ENCODE results near the gene GRID2.
"Not testable (repeated sequence)": the region's sequence is repeated elsewhere in the genome, so short reads cannot be mapped to it uniquely, and the experiment has no call there.

GRID2 gene

DNA sequence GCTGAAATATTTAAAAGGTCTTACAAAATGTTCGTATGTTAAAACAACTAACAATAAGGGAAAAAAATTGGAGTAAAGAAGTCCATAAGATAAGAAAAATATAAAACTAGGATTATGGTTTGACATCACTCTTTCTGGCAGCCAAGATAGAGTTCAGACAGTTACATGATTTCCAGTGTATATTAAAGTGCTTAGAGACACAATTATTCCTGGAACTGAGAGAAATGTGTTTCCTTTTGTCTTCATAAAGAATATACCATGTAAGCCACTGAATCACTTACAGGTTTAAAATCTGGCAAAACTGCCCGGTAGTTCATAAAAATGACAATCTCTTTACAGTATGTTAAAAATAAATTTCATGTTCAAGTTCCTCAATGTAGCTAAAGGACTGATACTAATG is 986.1 kb downstream of the GRID2 start:
- Histone ChIP-seq H3K9ac (ENCODE audit: low read depth, low read length) (no peak overlapping the region), H3K4me3 (ENCODE audit: low read length) (no peak overlapping the region), H3K36me3 (ENCODE audit: insufficient read depth, low read depth, low read length) (no peaks in the 10 kb centered on the region), H3K9me3 (ENCODE audit: insufficient read depth, low read depth, low read length) (no peaks in the 10 kb centered on the region), H3K27me3 (ENCODE audit: insufficient read depth, low read length) (no peaks in the 10 kb centered on the region), H3K27ac (ENCODE audit: low read length) (no peak overlapping the region), H3K4me1 (ENCODE audit: insufficient read depth, low read length) (no peaks in the 10 kb centered on the region)

DNA sequence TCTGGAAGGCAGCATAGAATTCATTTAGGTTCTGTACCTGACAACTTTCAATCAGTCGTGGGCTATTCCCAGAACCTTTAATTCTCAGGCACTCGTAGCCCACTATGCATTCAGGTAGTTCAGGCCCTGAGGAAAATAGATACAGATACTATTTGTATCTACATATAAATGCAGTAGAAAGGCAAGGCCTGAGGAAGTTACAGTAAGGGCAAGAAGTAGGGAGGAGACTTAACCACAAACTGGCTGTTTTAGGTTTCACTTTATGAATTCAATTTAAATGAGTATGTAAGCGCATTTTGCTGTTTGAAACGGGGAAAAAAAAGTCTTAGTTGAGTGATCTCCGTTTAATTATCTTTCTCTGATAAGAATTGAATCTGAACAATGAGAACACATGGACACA is 995.4 kb downstream of the GRID2 start:
- Histone ChIP-seq H3K36me3 (ENCODE audit: insufficient read depth, low read depth, low read length) (no peaks in the 10 kb centered on the region), H3K27ac (ENCODE audit: low read length) (no peak overlapping the region), H3K9me3 (ENCODE audit: insufficient read depth, low read depth, low read length) (no peaks in the 10 kb centered on the region), H3K4me1 (ENCODE audit: insufficient read depth, low read length) (peaks cover 4% of the 10 kb centered on the region), H3K27me3 (ENCODE audit: insufficient read depth, low read length) (no peaks in the 10 kb centered on the region), H3K9ac (ENCODE audit: low read depth, low read length) (no peak overlapping the region), H3K4me3 (ENCODE audit: low read length) (no peak overlapping the region)

DNA sequence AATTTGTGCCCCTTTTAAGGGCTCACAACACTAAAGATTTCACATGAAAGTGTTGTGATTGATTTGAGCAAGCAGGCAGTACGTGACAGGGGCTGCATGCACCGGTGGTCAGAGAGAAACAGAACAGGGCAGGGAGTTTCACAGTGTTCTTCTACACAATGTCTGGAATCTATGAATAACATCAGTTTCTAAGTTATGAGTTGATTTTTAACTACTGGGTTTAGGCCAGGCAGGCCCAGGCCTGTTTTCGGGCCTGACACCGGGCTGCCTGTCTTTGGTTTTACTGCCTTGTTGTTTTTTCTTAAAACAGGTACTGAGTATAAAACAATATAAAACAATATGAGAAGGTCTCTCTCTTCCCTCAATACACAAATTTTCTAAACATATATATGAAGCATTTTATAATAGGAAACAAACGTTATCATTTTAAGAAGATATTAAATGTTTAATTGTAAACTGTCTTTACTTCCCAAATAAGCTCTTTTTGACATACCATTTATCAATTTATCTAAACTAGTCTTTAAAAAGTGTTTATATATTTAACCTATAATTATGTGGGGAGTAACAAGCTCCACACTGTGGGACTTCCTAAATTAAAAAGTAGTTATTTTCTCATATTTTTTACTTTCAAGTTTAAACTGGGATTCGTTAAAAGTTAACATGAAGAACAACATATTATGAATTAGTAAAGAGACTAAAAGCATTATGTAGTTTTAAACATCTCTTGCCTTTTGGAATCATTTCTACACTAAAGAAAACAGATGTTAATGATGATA is 997.2 kb downstream of the GRID2 start:
- not testable (repeated sequence) for H3K9me3 ChIP-seq (ENCODE audit: insufficient read depth, low read depth, low read length); H3K9ac ChIP-seq (ENCODE audit: low read depth, low read length); H3K4me1 ChIP-seq (ENCODE audit: insufficient read depth, low read length); H3K27me3 ChIP-seq (ENCODE audit: insufficient read depth, low read length); H3K4me3 ChIP-seq (ENCODE audit: low read length); H3K36me3 ChIP-seq (ENCODE audit: insufficient read depth, low read depth, low read length); H3K27ac ChIP-seq (ENCODE audit: low read length)

DNA sequence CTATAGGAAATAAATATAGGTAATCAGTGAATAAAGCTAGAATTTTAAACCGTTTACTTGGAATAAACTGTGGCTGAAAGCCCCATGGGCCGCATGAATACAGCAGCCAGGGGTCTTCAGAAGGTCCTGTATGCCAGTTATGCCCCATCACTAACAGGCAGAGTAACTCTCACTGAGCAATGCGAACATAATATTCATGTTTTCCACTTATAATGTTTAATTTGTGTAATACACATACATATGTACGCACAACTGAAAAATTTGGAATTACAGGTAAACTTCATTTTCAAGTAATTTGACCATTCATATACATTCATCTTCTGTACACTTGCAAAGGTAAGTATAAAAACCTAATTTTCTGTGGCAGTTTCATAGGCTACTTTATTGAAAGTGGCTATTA is 998.5 kb downstream of the GRID2 start:
- Histone ChIP-seq H3K9me3 (ENCODE audit: insufficient read depth, low read depth, low read length) (no peaks in the 10 kb centered on the region), H3K36me3 (ENCODE audit: insufficient read depth, low read depth, low read length) (no peaks in the 10 kb centered on the region), H3K4me3 (ENCODE audit: low read length) (no peak overlapping the region), H3K9ac (ENCODE audit: low read depth, low read length) (no peak overlapping the region), H3K27ac (ENCODE audit: low read length) (no peak overlapping the region), H3K27me3 (ENCODE audit: insufficient read depth, low read length) (no peaks in the 10 kb centered on the region), H3K4me1 (ENCODE audit: insufficient read depth, low read length) (peaks cover 4% of the 10 kb centered on the region)

DNA sequence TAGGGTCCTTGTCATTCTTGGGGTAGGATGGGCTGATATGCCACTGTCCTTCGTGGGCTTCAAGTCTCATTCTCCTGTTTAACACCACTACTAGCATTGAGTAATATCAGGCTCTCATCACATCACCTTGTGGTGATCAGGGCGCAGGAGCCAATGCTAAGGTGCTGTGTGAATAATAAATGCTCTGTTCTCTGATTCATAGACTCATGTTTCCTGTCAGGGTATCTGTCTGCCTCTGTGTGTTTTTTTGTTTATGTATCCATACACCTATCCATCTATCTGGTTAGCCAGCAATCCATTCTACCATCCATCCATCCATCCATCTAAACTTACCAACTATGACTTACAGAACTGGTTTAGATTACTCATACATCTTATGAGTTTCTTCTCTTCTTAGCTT is 999.7 kb downstream of the GRID2 start:
- Histone ChIP-seq H3K27ac (ENCODE audit: low read length) (no peak overlapping the region), H3K9ac (ENCODE audit: low read depth, low read length) (no peak overlapping the region), H3K27me3 (ENCODE audit: insufficient read depth, low read length) (no peaks in the 10 kb centered on the region), H3K36me3 (ENCODE audit: insufficient read depth, low read depth, low read length) (no peaks in the 10 kb centered on the region), H3K4me3 (ENCODE audit: low read length) (no peak overlapping the region), H3K4me1 (ENCODE audit: insufficient read depth, low read length) (peaks cover 4% of the 10 kb centered on the region), H3K9me3 (ENCODE audit: insufficient read depth, low read depth, low read length) (no peaks in the 10 kb centered on the region)

DNA sequence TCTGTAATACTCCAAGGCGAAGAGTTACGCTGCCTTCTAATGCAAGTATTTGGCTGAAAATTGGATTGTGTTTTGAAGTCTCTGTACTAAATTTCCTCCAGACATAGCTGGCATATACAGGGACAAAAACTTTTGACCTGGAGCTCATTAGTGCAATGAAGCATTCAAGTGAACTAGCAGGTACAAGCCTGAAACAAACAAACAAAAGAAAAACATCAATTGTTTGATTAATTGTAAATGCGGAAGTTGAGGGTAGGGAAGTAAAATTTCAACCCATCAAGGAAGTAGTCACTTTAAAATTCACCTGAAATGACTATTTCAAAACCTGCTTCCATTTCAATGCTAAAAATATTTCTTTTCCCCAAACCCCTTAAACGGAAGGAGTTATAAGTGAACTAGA is 1008.5 kb downstream of the GRID2 start:
- H3K4me3 ChIP-seq (ENCODE audit: low read length) = no peak overlapping the region
- H3K27me3 ChIP-seq (ENCODE audit: insufficient read depth, low read length) = no peaks in the 10 kb centered on the region
- no peaks in the 10 kb centered on the region for H3K9me3 ChIP-seq (ENCODE audit: insufficient read depth, low read depth, low read length)
- H3K4me1 ChIP-seq (ENCODE audit: insufficient read depth, low read length) = no peaks in the 10 kb centered on the region; the same call in 1 of the 2 replicates
- no peak overlapping the region for H3K9ac ChIP-seq (ENCODE audit: low read depth, low read length)
- H3K27ac ChIP-seq (ENCODE audit: low read length) = no peak overlapping the region
- H3K36me3 ChIP-seq (ENCODE audit: insufficient read depth, low read depth, low read length) = no peaks in the 10 kb centered on the region

DNA sequence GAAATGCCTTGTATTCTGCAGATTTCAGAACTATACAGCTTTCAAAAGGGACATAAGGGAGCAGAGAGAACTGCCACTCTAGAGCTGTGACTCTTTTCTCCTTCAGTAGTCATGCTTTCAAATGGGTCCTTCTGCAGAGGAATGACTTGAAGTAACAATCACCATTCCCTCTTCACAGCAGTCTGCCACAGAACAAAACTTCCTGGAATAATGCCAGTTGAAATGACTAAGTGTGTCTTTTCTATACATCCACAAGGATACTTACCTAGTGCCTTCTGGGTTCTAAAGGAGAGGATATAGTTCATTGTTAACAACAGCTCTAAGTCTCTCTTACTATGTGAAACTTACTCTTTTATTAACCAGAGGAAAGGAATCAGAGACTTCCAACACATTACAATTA is 1009.4 kb downstream of the GRID2 start:
- no peaks in the 10 kb centered on the region for H3K36me3 ChIP-seq (ENCODE audit: insufficient read depth, low read depth, low read length)
- H3K4me1 ChIP-seq (ENCODE audit: insufficient read depth, low read length) = no peaks in the 10 kb centered on the region; the same call in 1 of the 2 replicates
- H3K27me3 ChIP-seq (ENCODE audit: insufficient read depth, low read length) = no peaks in the 10 kb centered on the region
- no peak overlapping the region for H3K27ac ChIP-seq (ENCODE audit: low read length)
- no peaks in the 10 kb centered on the region for H3K9me3 ChIP-seq (ENCODE audit: insufficient read depth, low read depth, low read length)
- no peak overlapping the region for H3K4me3 ChIP-seq (ENCODE audit: low read length)
- H3K9ac ChIP-seq (ENCODE audit: low read depth, low read length) = no peak overlapping the region

DNA sequence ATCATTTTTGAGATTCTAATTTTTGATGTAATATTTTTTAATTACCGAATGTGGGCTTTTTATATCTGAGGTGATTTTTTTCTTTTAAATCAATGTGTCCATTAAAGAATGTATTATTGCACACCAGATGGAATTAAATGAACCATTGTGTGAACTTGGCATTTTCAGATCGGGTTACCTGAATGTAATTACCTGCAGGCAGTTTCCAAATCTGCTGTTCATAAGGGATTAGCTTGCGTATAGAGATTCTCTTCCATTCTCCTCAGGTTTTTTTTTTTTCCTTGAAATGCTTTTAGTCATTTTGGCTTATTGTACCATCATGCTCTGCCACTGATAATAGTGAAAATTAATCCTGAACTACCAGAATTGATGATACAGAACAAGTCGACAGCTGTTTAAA is 1013.3 kb downstream of the GRID2 start:
- Histone ChIP-seq H3K36me3 (ENCODE audit: insufficient read depth, low read depth, low read length) (no peaks in the 10 kb centered on the region), H3K4me3 (ENCODE audit: low read length) (no peak overlapping the region), H3K27me3 (ENCODE audit: insufficient read depth, low read length) (no peaks in the 10 kb centered on the region), H3K4me1 (ENCODE audit: insufficient read depth, low read length) (no peaks in the 10 kb centered on the region; the same call in 1 of the 2 replicates), H3K27ac (ENCODE audit: low read length) (no peak overlapping the region), H3K9ac (ENCODE audit: low read depth, low read length) (no peak overlapping the region), H3K9me3 (ENCODE audit: insufficient read depth, low read depth, low read length) (no peaks in the 10 kb centered on the region)

DNA sequence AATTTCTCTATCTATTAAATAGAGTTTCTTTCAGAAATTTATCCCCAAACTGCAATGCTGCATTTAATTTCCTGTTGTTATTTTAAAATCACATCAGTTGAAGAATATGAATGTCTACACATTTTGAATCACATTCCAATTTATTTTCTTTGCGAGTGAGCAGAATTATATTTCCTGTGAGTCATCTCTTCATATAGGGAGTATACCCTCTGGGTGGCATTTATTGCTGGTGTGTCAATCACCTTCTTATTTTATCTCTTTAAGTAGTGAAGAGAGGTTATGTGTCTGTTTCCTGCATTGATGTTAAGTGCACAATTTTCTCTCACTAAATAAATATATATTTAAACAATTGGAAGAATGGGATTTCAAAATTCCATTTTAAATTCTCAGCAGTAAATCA is 1013.8 kb downstream of the GRID2 start:
- Histone ChIP-seq H3K4me1 (ENCODE audit: insufficient read depth, low read length) (no peaks in the 10 kb centered on the region; the same call in 1 of the 2 replicates), H3K27me3 (ENCODE audit: insufficient read depth, low read length) (no peaks in the 10 kb centered on the region), H3K36me3 (ENCODE audit: insufficient read depth, low read depth, low read length) (no peaks in the 10 kb centered on the region), H3K9ac (ENCODE audit: low read depth, low read length) (no peak overlapping the region), H3K4me3 (ENCODE audit: low read length) (no peak overlapping the region), H3K27ac (ENCODE audit: low read length) (no peak overlapping the region), H3K9me3 (ENCODE audit: insufficient read depth, low read depth, low read length) (no peaks in the 10 kb centered on the region)

DNA sequence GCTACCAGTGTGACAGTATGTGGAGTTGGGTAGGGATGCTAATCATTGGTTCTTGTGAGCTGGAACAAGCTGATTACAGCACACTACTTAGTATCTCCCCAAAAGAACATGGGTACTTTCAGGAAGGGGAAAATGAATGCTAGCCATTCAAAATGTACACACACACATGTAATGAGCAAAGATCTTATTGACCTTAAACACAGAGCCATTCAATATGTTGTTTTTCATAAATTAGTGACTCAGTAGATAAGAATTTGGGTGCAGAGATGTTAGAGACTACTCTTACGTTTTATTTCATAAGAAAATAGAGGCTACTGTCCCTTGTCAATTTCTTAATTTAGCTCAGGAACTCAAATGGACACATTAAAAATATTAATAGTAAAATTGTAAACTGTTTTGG is 1015.3 kb downstream of the GRID2 start:
- Histone ChIP-seq H3K9ac (ENCODE audit: low read depth, low read length) (no peak overlapping the region), H3K9me3 (ENCODE audit: insufficient read depth, low read depth, low read length) (no peaks in the 10 kb centered on the region), H3K4me3 (ENCODE audit: low read length) (no peak overlapping the region), H3K27ac (ENCODE audit: low read length) (no peak overlapping the region), H3K27me3 (ENCODE audit: insufficient read depth, low read length) (no peaks in the 10 kb centered on the region), H3K36me3 (ENCODE audit: insufficient read depth, low read depth, low read length) (no peaks in the 10 kb centered on the region), H3K4me1 (ENCODE audit: insufficient read depth, low read length) (no peaks in the 10 kb centered on the region; the same call in 1 of the 2 replicates)

DNA sequence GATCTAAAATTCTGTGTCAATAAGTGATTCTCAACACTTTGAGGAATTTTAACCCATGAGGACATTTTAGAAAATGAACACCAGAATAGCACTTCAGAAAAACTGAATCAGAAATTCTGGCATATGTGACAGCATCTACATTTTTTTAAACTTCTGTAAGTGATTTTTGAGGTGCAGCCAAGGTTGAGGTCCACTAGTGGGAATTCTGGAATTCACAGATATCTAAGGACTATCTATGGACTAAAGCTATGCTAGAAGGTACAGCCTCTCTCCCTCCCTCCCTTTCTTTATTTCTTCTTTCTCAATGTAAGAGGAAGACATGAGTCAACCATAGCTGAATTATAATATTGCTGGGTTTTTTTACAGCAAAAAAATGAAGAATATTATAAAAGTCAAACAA is 1016.6 kb downstream of the GRID2 start:
- H3K36me3 ChIP-seq (ENCODE audit: insufficient read depth, low read depth, low read length) = no peaks in the 10 kb centered on the region
- no peaks in the 10 kb centered on the region; the same call in 1 of the 2 replicates for H3K4me1 ChIP-seq (ENCODE audit: insufficient read depth, low read length)
- no peak overlapping the region for H3K9ac ChIP-seq (ENCODE audit: low read depth, low read length)
- H3K9me3 ChIP-seq (ENCODE audit: insufficient read depth, low read depth, low read length) = no peaks in the 10 kb centered on the region
- H3K27me3 ChIP-seq (ENCODE audit: insufficient read depth, low read length) = no peaks in the 10 kb centered on the region
- no peak overlapping the region for H3K4me3 ChIP-seq (ENCODE audit: low read length)
- H3K27ac ChIP-seq (ENCODE audit: low read length) = no peak overlapping the region

DNA sequence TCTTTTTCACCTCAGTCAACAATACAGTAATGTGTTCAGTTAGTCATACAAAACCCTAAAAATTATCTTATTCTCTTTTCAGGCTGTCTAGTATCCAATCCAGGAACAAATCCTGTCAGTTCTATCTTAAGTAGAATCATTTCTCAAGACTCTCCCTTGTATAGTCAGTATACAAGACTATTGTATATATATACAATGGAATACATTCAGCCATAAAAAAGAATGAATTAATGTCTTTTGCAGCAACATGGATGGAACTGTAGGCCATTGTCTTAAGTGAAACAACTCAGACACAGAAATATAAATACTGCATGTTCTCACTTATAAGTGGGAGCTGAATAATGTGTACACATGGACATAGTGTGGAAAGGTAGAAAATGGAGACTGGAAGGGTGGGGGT is 1023.6 kb downstream of the GRID2 start:
- Histone ChIP-seq H3K27ac (ENCODE audit: low read length) (no peak overlapping the region), H3K9ac (ENCODE audit: low read depth, low read length) (no peak overlapping the region), H3K4me1 (ENCODE audit: insufficient read depth, low read length) (no peaks in the 10 kb centered on the region), H3K27me3 (ENCODE audit: insufficient read depth, low read length) (no peaks in the 10 kb centered on the region), H3K9me3 (ENCODE audit: insufficient read depth, low read depth, low read length) (no peaks in the 10 kb centered on the region), H3K36me3 (ENCODE audit: insufficient read depth, low read depth, low read length) (no peaks in the 10 kb centered on the region), H3K4me3 (ENCODE audit: low read length) (no peak overlapping the region)
